Hepatocyte (in vitro differentiated cells): ENCODE results near the gene SFRP2. TPM values are rescaled to one million over a fixed set of nuclear protein-coding genes. Genes with fewer than 3 reads are reported as not detected.

Source experiments
- DNase-seq: peaks from one replicate; pipeline ENCODE4 v3.0.0-alpha.2; 2016; ENCODE audit warnings: low spot score
- H2AFZ ChIP-seq: fragments of 200-600 bp; sonication (generic); 2 replicates; pipeline ENCODE4 v1.6.0; 2016; ENCODE audit warnings: antibody characterized with exemption, mild to moderate bottlenecking
- H3K27ac ChIP-seq: fragments of 200-600 bp; sonication (generic); 2 replicates; pipeline ENCODE4 v1.5.1; 2016; ENCODE audit warnings: mild to moderate bottlenecking
- H3K27me3 ChIP-seq: fragments of 200-600 bp; sonication (generic); 2 replicates; pipeline ENCODE4 v1.6.1; 2016
- H3K36me3 ChIP-seq: fragments of 200-600 bp; sonication (generic); replicated peaks from 2 replicates; pipeline ENCODE4 v1.5.1; 2016; ENCODE audit warnings: low read depth; ENCODE audit not compliant: insufficient read depth
- H3K4me1 ChIP-seq: fragments of 200-600 bp; sonication (generic); 2 replicates; pipeline ENCODE4 v1.5.1; 2016; ENCODE audit warnings: mild to moderate bottlenecking, moderate library complexity; ENCODE audit not compliant: insufficient read depth
- H3K4me2 ChIP-seq: fragments of 200-600 bp; sonication (generic); 2 replicates; pipeline ENCODE4 v1.6.0; 2016
- H3K4me3 ChIP-seq: fragments of 200-600 bp; sonication (generic); 2 replicates; pipeline ENCODE4 v1.5.1; 2016; ENCODE audit warnings: mild to moderate bottlenecking
- H3K79me2 ChIP-seq: fragments of 200-600 bp; sonication (generic); 2 replicates; pipeline ENCODE4 v1.6.0; 2017; ENCODE audit warnings: mild to moderate bottlenecking
- H3K9me2 ChIP-seq: fragments of 200-600 bp; sonication (generic); replicated peaks from 2 replicates; pipeline ENCODE4 v1.6.0; 2017; ENCODE audit warnings: mild to moderate bottlenecking; ENCODE audit not compliant: insufficient read depth
- H3K9me3 ChIP-seq: fragments of 200-600 bp; sonication (generic); 2 replicates; pipeline ENCODE4 v1.5.1; 2016; ENCODE audit warnings: low read depth, mild to moderate bottlenecking
- H4K20me1 ChIP-seq: fragments of 200-600 bp; sonication (generic); 2 replicates; pipeline ENCODE4 v1.6.0; 2016; ENCODE audit warnings: mild to moderate bottlenecking; ENCODE audit not compliant: insufficient read depth, poor library complexity, severe bottlenecking
- EZH2 ChIP-seq: fragments of 200-600 bp; sonication (generic); IDR thresholded peaks from 2 replicates; pipeline ENCODE4 v1.6.1; 2016; ENCODE audit warnings: antibody characterized with exemption, mild to moderate bottlenecking, borderline replicate concordance
- EZH2phosphoT487 ChIP-seq: fragments of 200-600 bp; sonication (generic); IDR thresholded peaks from one replicate; pipeline ENCODE4 v1.6.1; 2018; ENCODE audit warnings: antibody characterized with exemption, mild to moderate bottlenecking, low read depth, moderate library complexity; ENCODE audit not compliant: unreplicated experiment, severe bottlenecking
- WGBS: methylation state at CpG from one replicate; pipeline ENCODE4 v1.1.6; 2016; ENCODE audit warnings: low lambda C conversion rate; ENCODE audit errors: missing lambda C conversion rate; 5-methylcytosine and 5-hydroxymethylcytosine counted together
- polyA plus RNA-seq: library from polyadenylated mRNA; unstranded; fragments of >200 nt; fragmentation: Nextera tagmentation; extraction: Ambion mirVana; gene quantifications from 2 replicates; pipeline ENCODE4 v1.2.1, GENCODE V29; 2016
- total RNA-seq: library from RNA; depleted of rRNA; stranded (reverse); fragments of >200 nt; gene quantifications from 2 replicates; pipeline ENCODE4 v1.2.3, GENCODE V29; 2014
- TF ChIP-seq, protein P1 (sequence below): fragments of 200-600 bp; sonication (generic); IDR thresholded peaks from 2 replicates; pipeline ENCODE4 v1.5.1; 2016; ENCODE audit warnings: antibody characterized with exemption, mild to moderate bottlenecking; ENCODE audit not compliant: poor library complexity

The SFRP2 gene
- total and polyA plus RNA-seq, 2 experiments from 2014 or later = 15.0 to 42.8 TPM

DNA sequence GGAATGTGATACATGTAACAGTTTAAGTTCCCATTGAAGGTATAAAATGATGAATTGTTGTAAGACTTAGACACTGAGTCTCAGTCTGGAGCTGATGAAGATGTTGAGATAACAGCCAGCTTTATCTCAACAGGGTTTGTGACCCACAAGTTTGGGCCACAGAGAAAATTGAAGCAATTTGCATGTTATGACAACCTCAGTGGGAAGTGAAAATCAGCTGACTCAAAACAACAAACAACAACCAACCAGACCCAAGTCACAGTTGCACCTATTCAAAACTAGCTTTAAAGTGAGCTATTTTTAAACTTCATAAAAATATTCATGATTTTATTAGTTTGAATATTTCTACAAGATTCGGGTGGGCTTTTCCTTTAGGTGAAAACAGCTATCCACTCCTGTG, 8.0 kb downstream of the SFRP2 start:
- Histone ChIP-seq H3K9me2 (no peaks in the 10 kb centered on the region), H3K27me3 (peaks cover 6% of the 10 kb centered on the region), H3K79me2 (no peaks in the 10 kb centered on the region), H3K9me3 (no peaks in the 10 kb centered on the region), H4K20me1 (no peaks in the 10 kb centered on the region), H3K4me3 (no peak overlapping the region), H3K27ac (no peak overlapping the region), H3K36me3 (no peaks in the 10 kb centered on the region), H3K4me1 (no peaks in the 10 kb centered on the region), H2AFZ (no peak overlapping the region), H3K4me2 (no peak overlapping the region)
- 67% methylated on average over 1 of the region's 1 CpG for WGBS
- no peak for DNase-seq
- TF ChIP-seq EZH2phosphoT487 = no peak
- TF ChIP-seq EZH2 = no peak
- TF ChIP-seq, protein P1, sequence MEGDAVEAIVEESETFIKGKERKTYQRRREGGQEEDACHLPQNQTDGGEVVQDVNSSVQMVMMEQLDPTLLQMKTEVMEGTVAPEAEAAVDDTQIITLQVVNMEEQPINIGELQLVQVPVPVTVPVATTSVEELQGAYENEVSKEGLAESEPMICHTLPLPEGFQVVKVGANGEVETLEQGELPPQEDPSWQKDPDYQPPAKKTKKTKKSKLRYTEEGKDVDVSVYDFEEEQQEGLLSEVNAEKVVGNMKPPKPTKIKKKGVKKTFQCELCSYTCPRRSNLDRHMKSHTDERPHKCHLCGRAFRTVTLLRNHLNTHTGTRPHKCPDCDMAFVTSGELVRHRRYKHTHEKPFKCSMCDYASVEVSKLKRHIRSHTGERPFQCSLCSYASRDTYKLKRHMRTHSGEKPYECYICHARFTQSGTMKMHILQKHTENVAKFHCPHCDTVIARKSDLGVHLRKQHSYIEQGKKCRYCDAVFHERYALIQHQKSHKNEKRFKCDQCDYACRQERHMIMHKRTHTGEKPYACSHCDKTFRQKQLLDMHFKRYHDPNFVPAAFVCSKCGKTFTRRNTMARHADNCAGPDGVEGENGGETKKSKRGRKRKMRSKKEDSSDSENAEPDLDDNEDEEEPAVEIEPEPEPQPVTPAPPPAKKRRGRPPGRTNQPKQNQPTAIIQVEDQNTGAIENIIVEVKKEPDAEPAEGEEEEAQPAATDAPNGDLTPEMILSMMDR = no peak

GRCh38 chr4:153780221-153780620, 8.7 kb downstream of the SFRP2 start:
- H3K4me1 ChIP-seq = no peaks in the 10 kb centered on the region
- no peaks in the 10 kb centered on the region for H3K36me3 ChIP-seq
- no peak overlapping the region for H3K4me2 ChIP-seq
- H3K27me3 ChIP-seq = peaks cover 6% of the 10 kb centered on the region
- no peaks in the 10 kb centered on the region for H3K9me2 ChIP-seq
- H4K20me1 ChIP-seq = no peaks in the 10 kb centered on the region
- H3K9me3 ChIP-seq = no peaks in the 10 kb centered on the region
- DNase-seq = no peak
- WGBS = 54% methylated on average over 2 of the region's 2 CpGs
- no peak overlapping the region for H2AFZ ChIP-seq
- TF ChIP-seq EZH2phosphoT487 (no peak), EZH2 (no peak)
- TF ChIP-seq, protein P1 = no peak
- no peaks in the 10 kb centered on the region for H3K79me2 ChIP-seq
- H3K27ac ChIP-seq = no peak overlapping the region
- no peak overlapping the region for H3K4me3 ChIP-seq

- Histone ChIP-seq H3K4me3 (no peak overlapping the region), H3K9me2 (no peaks in the 10 kb centered on the region), H3K4me2 (no peak overlapping the region), H3K27me3 (peaks cover 6% of the 10 kb centered on the region), H3K9me3 (no peaks in the 10 kb centered on the region), H3K4me1 (no peaks in the 10 kb centered on the region), H2AFZ (no peak overlapping the region), H3K79me2 (no peaks in the 10 kb centered on the region), H4K20me1 (no peaks in the 10 kb centered on the region), H3K27ac (no peak overlapping the region), H3K36me3 (no peaks in the 10 kb centered on the region)
- TF ChIP-seq EZH2 = no peak
- TF ChIP-seq, protein P1 = no peak
- no peak for TF ChIP-seq EZH2phosphoT487
- 91% methylated on average over 1 of the region's 1 CpG for WGBS
- no peak for DNase-seq
Measured at GRCh38 chr4:153778383-153778782, 10.5 kb downstream of the SFRP2 start.

DNA sequence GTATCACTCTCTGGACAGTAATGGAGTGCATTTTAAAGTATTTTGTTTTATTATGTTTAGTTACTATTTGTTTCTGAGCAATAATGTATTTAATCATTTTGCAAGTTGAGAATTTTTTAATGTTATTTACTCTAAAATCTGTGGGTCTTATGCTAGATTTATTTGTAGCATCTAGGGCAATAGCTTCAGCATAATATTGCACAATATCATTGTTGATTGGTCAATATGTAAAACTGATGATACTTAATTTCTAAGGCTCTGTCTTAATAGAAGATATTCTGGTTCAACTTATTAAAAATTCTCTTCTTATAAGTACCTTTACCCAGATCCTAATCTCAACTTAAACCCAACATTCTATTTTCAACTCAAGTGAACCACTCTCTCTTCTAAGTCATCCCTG, 11.5 kb downstream of the SFRP2 start:
- no peaks in the 10 kb centered on the region for H3K9me2 ChIP-seq
- no peaks in the 10 kb centered on the region for H3K79me2 ChIP-seq
- H4K20me1 ChIP-seq = no peaks in the 10 kb centered on the region
- no peak for DNase-seq
- no peak for TF ChIP-seq EZH2
- no peak for TF ChIP-seq EZH2phosphoT487
- TF ChIP-seq, protein P1 = no peak
- H3K4me1 ChIP-seq = no peaks in the 10 kb centered on the region
- H3K36me3 ChIP-seq = no peaks in the 10 kb centered on the region
- no peak overlapping the region for H3K27ac ChIP-seq
- peaks cover 6% of the 10 kb centered on the region for H3K27me3 ChIP-seq
- H3K9me3 ChIP-seq = no peaks in the 10 kb centered on the region
- no peak overlapping the region for H3K4me2 ChIP-seq
- H2AFZ ChIP-seq = no peak overlapping the region
- H3K4me3 ChIP-seq = no peak overlapping the region
